VCaP (cell line): ENCODE results near the gene QPRT.
"Not testable (repeated sequence)": the region's sequence is repeated elsewhere in the genome, so short reads cannot be mapped to it uniquely, and the experiment has no call there.

Source experiments
- H3K27ac ChIP-seq: fragments of 450-650 bp; 2 replicates; pipeline ENCODE4 v1.5.1; 2017
- CTCF ChIP-seq: fragments of 450-650 bp; conservative IDR thresholded peaks from 2 replicates; pipeline ENCODE4 v1.5.1; 2017; ENCODE audit warnings: mild to moderate bottlenecking, moderate library complexity

QPRT gene

GRCh38 chr16:29645694-29646187, 33.2 kb upstream of the QPRT start:
- H3K27ac ChIP-seq: no peak overlapping the region
- TF ChIP-seq CTCF: no peak

- no peak overlapping the region for H3K27ac ChIP-seq
- TF ChIP-seq CTCF: no peak
These were observed 32.0 kb upstream of the QPRT start for GRCh38 chr16:29646947-29647346.

- TF ChIP-seq CTCF: no peak
- H3K27ac ChIP-seq: no peak overlapping the region
These were observed 29.1 kb upstream of the QPRT start for GRCh38 chr16:29649588-29650494.

GRCh38 chr16:29650771-29651170, 28.2 kb upstream of the QPRT start:
- no peak overlapping the region for H3K27ac ChIP-seq
- no peak for TF ChIP-seq CTCF

- H3K27ac ChIP-seq: no peak overlapping the region
- no peak for TF ChIP-seq CTCF
These were observed 27.1 kb upstream of the QPRT start for GRCh38 chr16:29651774-29652349.

GRCh38 chr16:29653471-29653870, 25.5 kb upstream of the QPRT start:
- TF ChIP-seq CTCF: no peak
- H3K27ac ChIP-seq: no peak overlapping the region

GRCh38 chr16:29653890-29654289, 25.1 kb upstream of the QPRT start:
- not testable (repeated sequence) for H3K27ac ChIP-seq
